SK-N-SH treated with all-trans-retinoic acid at 6 μM for 48 hours (cell line): ENCODE results near the gene PRKAG3.

Source experiments
- ATAC-seq: fragments of 200-7000 bp; cut with Tn5 transposase; 3 replicates; pipeline ENCODE4 v1.9.1; 2020; ENCODE audit warnings: mild to moderate bottlenecking, moderate library complexity
- ARNTL ChIP-seq: fragments of 450-650 bp; formaldehyde crosslinking; IDR thresholded peaks from 2 replicates; pipeline ENCODE4 v1.5.0; 2020; ENCODE audit warnings: low read depth, mild to moderate bottlenecking, moderate library complexity, borderline replicate concordance
- BACH2 ChIP-seq: fragments of 250-450 bp; sonication (Bioruptor Pico); IDR thresholded peaks from 2 replicates; pipeline ENCODE4 v1.9.0; 2021; ENCODE audit warnings: mild to moderate bottlenecking, borderline replicate concordance
- CREB5 ChIP-seq: fragments of 250-450 bp; sonication (Bioruptor Pico); IDR thresholded peaks from 2 replicates; pipeline ENCODE4 v1.5.1; 2020; ENCODE audit warnings: low read depth, mild to moderate bottlenecking, moderate library complexity
- CSDC2 ChIP-seq: fragments of 250-450 bp; sonication (Bioruptor Pico); IDR thresholded peaks from 2 replicates; pipeline ENCODE4 v1.5.0; 2020; ENCODE audit warnings: mild to moderate bottlenecking, moderate library complexity
- ESRRG ChIP-seq: fragments of 250-450 bp; sonication (Bioruptor Pico); IDR thresholded peaks from 2 replicates; pipeline ENCODE4 v1.6.1; 2021; ENCODE audit warnings: mild to moderate bottlenecking
- GLIS3 ChIP-seq: fragments of 250-450 bp; sonication (Bioruptor Pico); IDR thresholded peaks from 2 replicates; pipeline ENCODE4 v1.5.0; 2020; ENCODE audit warnings: mild to moderate bottlenecking, moderate library complexity
- ISL1 ChIP-seq: fragments of 250-450 bp; sonication (Bioruptor Pico); IDR thresholded peaks from 2 replicates; pipeline ENCODE4 v2.1.2; 2022; ENCODE audit warnings: mild to moderate bottlenecking, moderate library complexity
- OSR1 ChIP-seq: fragments of 250-450 bp; sonication (Bioruptor Pico); IDR thresholded peaks from 2 replicates; pipeline ENCODE4 v1.8.0; 2022; ENCODE audit warnings: moderate library complexity, mild to moderate bottlenecking, inconsistent platforms
- PATZ1 ChIP-seq: fragments of 250-450 bp; sonication (Bioruptor Pico); IDR thresholded peaks from 2 replicates; pipeline ENCODE4 v1.8.0; 2020; ENCODE audit warnings: mild to moderate bottlenecking, moderate library complexity, borderline replicate concordance
- POU6F1 ChIP-seq: fragments of 250-450 bp; sonication (Bioruptor Pico); IDR thresholded peaks from 2 replicates; pipeline ENCODE4 v1.8.0; 2021; ENCODE audit warnings: low read depth, mild to moderate bottlenecking, moderate library complexity, borderline replicate concordance
- RARB ChIP-seq: fragments of 250-450 bp; sonication (Bioruptor Pico); IDR thresholded peaks from 2 replicates; pipeline ENCODE4 v1.8.0; 2021; ENCODE audit warnings: mild to moderate bottlenecking, moderate library complexity
- TOX ChIP-seq: fragments of 250-450 bp; sonication (Bioruptor Pico); IDR thresholded peaks from 2 replicates; pipeline ENCODE4 v1.8.0; 2021; ENCODE audit warnings: mild to moderate bottlenecking, moderate library complexity, borderline replicate concordance
- ZC3H10 ChIP-seq: fragments of 250-450 bp; sonication (Bioruptor Pico); IDR thresholded peaks from 2 replicates; pipeline ENCODE4 v1.5.1; 2021; ENCODE audit warnings: mild to moderate bottlenecking, moderate library complexity
- ZFP3 ChIP-seq: fragments of 250-450 bp; sonication (Bioruptor Pico); IDR thresholded peaks from 2 replicates; pipeline ENCODE4 v1.5.0; 2020; ENCODE audit warnings: mild to moderate bottlenecking, moderate library complexity
- ZFP30 ChIP-seq: fragments of 450-650 bp; formaldehyde crosslinking; IDR thresholded peaks from 2 replicates; pipeline ENCODE4 v1.5.0; 2022; ENCODE audit warnings: mild to moderate bottlenecking, moderate library complexity
- ZNF565 ChIP-seq: fragments of 450-650 bp; formaldehyde crosslinking; conservative IDR thresholded peaks from 2 replicates; pipeline ENCODE4 v1.5.0; 2020; ENCODE audit warnings: low read depth, mild to moderate bottlenecking, moderate library complexity
- ZNF70 ChIP-seq: fragments of 450-650 bp; formaldehyde crosslinking; IDR thresholded peaks from 2 replicates; pipeline ENCODE4 v1.5.0; 2020; ENCODE audit warnings: mild to moderate bottlenecking, moderate library complexity
- ZNF8 ChIP-seq: fragments of 450-650 bp; formaldehyde crosslinking; IDR thresholded peaks from 2 replicates; pipeline ENCODE4 v1.5.0; 2020; ENCODE audit warnings: mild to moderate bottlenecking, moderate library complexity
- TF ChIP-seq, protein P1 (sequence below): fragments of 250-450 bp; sonication (Bioruptor Pico); IDR thresholded peaks from 2 replicates; pipeline ENCODE4 v1.5.1; 2021; ENCODE audit warnings: mild to moderate bottlenecking, moderate library complexity
- TF ChIP-seq, protein P2 (sequence below): fragments of 250-450 bp; sonication (Bioruptor Pico); IDR thresholded peaks from 2 replicates; pipeline ENCODE4 v1.5.0; 2020; ENCODE audit warnings: mild to moderate bottlenecking, moderate library complexity

The PRKAG3 gene

GRCh38 chr2:218855305-218856166 lies 23.9 kb upstream of the PRKAG3 start:
- no peak for ATAC-seq
- no peak for TF ChIP-seq GLIS3
- TF ChIP-seq BACH2 (CRISPR knock-in tag): no peak
- no peak for TF ChIP-seq ISL1
- TF ChIP-seq, protein P1, sequence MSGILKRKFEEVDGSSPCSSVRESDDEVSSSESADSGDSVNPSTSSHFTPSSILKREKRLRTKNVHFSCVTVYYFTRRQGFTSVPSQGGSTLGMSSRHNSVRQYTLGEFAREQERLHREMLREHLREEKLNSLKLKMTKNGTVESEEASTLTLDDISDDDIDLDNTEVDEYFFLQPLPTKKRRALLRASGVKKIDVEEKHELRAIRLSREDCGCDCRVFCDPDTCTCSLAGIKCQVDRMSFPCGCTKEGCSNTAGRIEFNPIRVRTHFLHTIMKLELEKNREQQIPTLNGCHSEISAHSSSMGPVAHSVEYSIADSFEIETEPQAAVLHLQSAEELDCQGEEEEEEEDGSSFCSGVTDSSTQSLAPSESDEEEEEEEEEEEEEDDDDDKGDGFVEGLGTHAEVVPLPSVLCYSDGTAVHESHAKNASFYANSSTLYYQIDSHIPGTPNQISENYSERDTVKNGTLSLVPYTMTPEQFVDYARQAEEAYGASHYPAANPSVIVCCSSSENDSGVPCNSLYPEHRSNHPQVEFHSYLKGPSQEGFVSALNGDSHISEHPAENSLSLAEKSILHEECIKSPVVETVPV: no peak
- no peak for TF ChIP-seq ARNTL (CRISPR knock-in tag)
- no peak for TF ChIP-seq OSR1
- no peak for TF ChIP-seq CSDC2 (CRISPR knock-in tag)
- TF ChIP-seq RARB (CRISPR knock-in tag): no peak
- TF ChIP-seq ZNF8: no peak
- no peak for TF ChIP-seq ESRRG
- TF ChIP-seq, all 23 proteins: peak for 0

- ATAC-seq: no peak
- TF ChIP-seq, protein P2, sequence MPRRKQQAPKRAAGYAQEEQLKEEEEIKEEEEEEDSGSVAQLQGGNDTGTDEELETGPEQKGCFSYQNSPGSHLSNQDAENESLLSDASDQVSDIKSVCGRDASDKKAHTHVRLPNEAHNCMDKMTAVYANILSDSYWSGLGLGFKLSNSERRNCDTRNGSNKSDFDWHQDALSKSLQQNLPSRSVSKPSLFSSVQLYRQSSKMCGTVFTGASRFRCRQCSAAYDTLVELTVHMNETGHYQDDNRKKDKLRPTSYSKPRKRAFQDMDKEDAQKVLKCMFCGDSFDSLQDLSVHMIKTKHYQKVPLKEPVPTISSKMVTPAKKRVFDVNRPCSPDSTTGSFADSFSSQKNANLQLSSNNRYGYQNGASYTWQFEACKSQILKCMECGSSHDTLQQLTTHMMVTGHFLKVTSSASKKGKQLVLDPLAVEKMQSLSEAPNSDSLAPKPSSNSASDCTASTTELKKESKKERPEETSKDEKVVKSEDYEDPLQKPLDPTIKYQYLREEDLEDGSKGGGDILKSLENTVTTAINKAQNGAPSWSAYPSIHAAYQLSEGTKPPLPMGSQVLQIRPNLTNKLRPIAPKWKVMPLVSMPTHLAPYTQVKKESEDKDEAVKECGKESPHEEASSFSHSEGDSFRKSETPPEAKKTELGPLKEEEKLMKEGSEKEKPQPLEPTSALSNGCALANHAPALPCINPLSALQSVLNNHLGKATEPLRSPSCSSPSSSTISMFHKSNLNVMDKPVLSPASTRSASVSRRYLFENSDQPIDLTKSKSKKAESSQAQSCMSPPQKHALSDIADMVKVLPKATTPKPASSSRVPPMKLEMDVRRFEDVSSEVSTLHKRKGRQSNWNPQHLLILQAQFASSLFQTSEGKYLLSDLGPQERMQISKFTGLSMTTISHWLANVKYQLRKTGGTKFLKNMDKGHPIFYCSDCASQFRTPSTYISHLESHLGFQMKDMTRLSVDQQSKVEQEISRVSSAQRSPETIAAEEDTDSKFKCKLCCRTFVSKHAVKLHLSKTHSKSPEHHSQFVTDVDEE: no peak
- TF ChIP-seq TOX (CRISPR knock-in tag) (no peak), GLIS3 (no peak), ARNTL (CRISPR knock-in tag) (no peak), ZFP30 (CRISPR knock-in tag) (no peak), ZNF8 (no peak), ISL1 (no peak), ZNF70 (CRISPR knock-in tag) (no peak)
- TF ChIP-seq, all 23 proteins: peak for 0
These were observed 23.3 kb upstream of the PRKAG3 start for GRCh38 chr2:218854860-218855259.

DNA sequence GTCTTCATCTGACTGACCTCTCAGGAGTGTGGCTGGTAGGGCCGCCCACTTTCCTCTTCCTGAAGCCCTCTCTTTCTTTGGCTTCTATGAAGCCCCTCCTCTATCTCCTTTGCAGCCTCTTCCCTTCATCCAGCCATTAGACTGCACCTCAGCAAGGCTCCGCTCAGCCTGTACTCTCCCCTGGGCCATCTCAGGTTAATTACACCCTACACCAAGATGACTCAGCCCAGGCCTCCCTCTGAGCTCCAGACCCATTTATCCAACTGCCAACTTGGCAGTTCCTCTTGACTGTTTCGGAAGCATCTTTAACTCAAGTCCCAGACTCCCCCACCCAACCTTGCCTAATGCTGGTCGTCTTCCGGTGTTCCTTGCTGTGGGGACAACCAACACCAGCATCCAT lies 22.2 kb upstream of the PRKAG3 start:
- TF ChIP-seq TOX (CRISPR knock-in tag) (no peak), POU6F1 (CRISPR knock-in tag) (no peak), RARB (CRISPR knock-in tag) (no peak), ZNF565 (CRISPR knock-in tag) (no peak), ZC3H10 (CRISPR knock-in tag) (no peak), ZFP3 (CRISPR knock-in tag) (no peak), ZNF8 (no peak), ZNF70 (CRISPR knock-in tag) (no peak), ISL1 (no peak), GLIS3 (no peak), CREB5 (no peak), ESRRG (no peak), PATZ1 (CRISPR knock-in tag) (no peak), ARNTL (CRISPR knock-in tag) (no peak), CSDC2 (CRISPR knock-in tag) (no peak)
- TF ChIP-seq, protein P1: no peak
- TF ChIP-seq, protein P2: no peak
- peak; percentile 79 for ATAC-seq
